ENCODE results near the gene ADGRL3. TPM values are rescaled to one million over a fixed set of nuclear protein-coding genes. Genes with fewer than 3 reads are reported as not detected.
A peak's percentile ranks its signal among the peaks of the same experiment; 100 is the strongest.

The ADGRL3 gene
- total and polyA plus RNA-seq, 4 donors: 0.07 to 1.7 (median 0.82) TPM

GRCh38 chr4:61727286-61727685, 527.2 kb downstream of the ADGRL3 start (continued):
- no peak for TF ChIP-seq MAX (IDR thresholded peaks at IDR 0.05)
- TF ChIP-seq YY1 (IDR thresholded peaks at IDR 0.05): no peak
- TF ChIP-seq, protein P1, sequence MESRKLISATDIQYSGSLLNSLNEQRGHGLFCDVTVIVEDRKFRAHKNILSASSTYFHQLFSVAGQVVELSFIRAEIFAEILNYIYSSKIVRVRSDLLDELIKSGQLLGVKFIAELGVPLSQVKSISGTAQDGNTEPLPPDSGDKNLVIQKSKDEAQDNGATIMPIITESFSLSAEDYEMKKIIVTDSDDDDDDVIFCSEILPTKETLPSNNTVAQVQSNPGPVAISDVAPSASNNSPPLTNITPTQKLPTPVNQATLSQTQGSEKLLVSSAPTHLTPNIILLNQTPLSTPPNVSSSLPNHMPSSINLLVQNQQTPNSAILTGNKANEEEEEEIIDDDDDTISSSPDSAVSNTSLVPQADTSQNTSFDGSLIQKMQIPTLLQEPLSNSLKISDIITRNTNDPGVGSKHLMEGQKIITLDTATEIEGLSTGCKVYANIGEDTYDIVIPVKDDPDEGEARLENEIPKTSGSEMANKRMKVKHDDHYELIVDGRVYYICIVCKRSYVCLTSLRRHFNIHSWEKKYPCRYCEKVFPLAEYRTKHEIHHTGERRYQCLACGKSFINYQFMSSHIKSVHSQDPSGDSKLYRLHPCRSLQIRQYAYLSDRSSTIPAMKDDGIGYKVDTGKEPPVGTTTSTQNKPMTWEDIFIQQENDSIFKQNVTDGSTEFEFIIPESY (IDR thresholded peaks at IDR 0.05): no peak
- no peak for TF ChIP-seq HNF4A (conservative IDR thresholded peaks at IDR 0.05)

DNA sequence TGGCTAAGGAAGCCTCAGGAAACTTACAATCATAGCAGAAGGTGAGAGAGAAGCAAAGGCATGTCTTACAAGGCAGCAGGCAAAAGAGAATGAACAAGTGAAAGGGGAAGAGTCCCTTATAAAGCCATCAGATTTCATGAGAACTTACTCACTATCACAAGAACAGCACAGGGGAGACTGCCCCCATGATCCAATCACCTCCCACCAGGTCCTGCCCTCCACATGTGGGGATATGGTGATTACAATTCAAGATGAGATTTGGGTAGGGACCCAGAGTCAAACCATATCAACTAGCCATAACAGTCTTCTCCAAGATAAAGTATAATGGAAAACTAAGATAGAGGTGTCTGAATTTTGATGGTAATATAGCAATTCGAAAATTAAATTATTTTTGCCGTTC, 534.3 kb downstream of the ADGRL3 start:
- no peak overlapping the region for H3K27ac ChIP-seq (ENCODE audit: low read depth in 1 of 2, low read length in 2 of 2)
- H3K4me3 ChIP-seq (ENCODE audit: low read depth in 1 of 3, low read length in 3 of 3): no peak overlapping the region
- H3K9ac ChIP-seq (ENCODE audit: low read depth in 1 of 2, low read length in 2 of 2): no peak overlapping the region
- peaks cover 0 to 3% (median 0%) of the 10 kb centered on the region in 4 donors for H3K4me1 ChIP-seq (ENCODE audit: control insufficient read depth in 4 of 4, insufficient read depth in 4 of 4, low read length in 3 of 4)
- H3K9me3 ChIP-seq (ENCODE audit: control insufficient read depth in 4 of 4, low read length in 3 of 4): no peaks in the 10 kb centered on the region
- H3K36me3 ChIP-seq (ENCODE audit: control insufficient read depth in 4 of 4, insufficient read depth in 3 of 4, low read depth in 1 of 4, low read length in 3 of 4): no peaks in the 10 kb centered on the region
- DNase-seq (ENCODE audit: low spot score): no peak
- WGBS: 95% methylated on average over 2 of the region's 2 CpGs
- no peaks in the 10 kb centered on the region for H3K27me3 ChIP-seq (ENCODE audit: control insufficient read depth in 4 of 4, insufficient read depth in 4 of 4, low read length in 3 of 4)
- TF ChIP-seq HNF4G (IDR thresholded peaks at IDR 0.05) (no peak), NR2F2 (IDR thresholded peaks at IDR 0.05) (no peak), RXRA (IDR thresholded peaks at IDR 0.05) (no peak), TAF1 (conservative IDR thresholded peaks at IDR 0.05) (no peak), CTCF (IDR thresholded peaks at IDR 0.05; ENCODE audit: low read depth, low read length, missing input control) (no peak)
- TF ChIP-seq, protein P2, sequence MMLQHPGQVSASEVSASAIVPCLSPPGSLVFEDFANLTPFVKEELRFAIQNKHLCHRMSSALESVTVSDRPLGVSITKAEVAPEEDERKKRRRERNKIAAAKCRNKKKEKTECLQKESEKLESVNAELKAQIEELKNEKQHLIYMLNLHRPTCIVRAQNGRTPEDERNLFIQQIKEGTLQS (IDR thresholded peaks at IDR 0.05): no peak

GRCh38 chr4:61739887-61740286, 539.8 kb downstream of the ADGRL3 start:
- Histone ChIP-seq H3K9ac (ENCODE audit: low read depth in 1 of 2, low read length in 2 of 2) (no peak overlapping the region), H3K4me1 (ENCODE audit: control insufficient read depth in 4 of 4, insufficient read depth in 4 of 4, low read length in 3 of 4) (peaks cover 0 to 16% (median 9%) of the 10 kb centered on the region in 4 donors), H3K27me3 (ENCODE audit: control insufficient read depth in 4 of 4, insufficient read depth in 4 of 4, low read length in 3 of 4) (no peaks in the 10 kb centered on the region), H3K9me3 (ENCODE audit: control insufficient read depth in 4 of 4, low read length in 3 of 4) (no peaks in the 10 kb centered on the region), H3K4me3 (ENCODE audit: low read depth in 1 of 3, low read length in 3 of 3) (no peak overlapping the region), H3K36me3 (ENCODE audit: control insufficient read depth in 4 of 4, insufficient read depth in 3 of 4, low read depth in 1 of 4, low read length in 3 of 4) (no peaks in the 10 kb centered on the region), H3K27ac (ENCODE audit: low read depth in 1 of 2, low read length in 2 of 2) (no peak overlapping the region)
- no peak for DNase-seq (ENCODE audit: low spot score)
- TF ChIP-seq GABPA (IDR thresholded peaks at IDR 0.05 in 1 of 2, conservative IDR thresholded peaks at IDR 0.05 in 1 of 2) (no peak), HNF4A (conservative IDR thresholded peaks at IDR 0.05) (peak; percentile 44 to 58)

DNA sequence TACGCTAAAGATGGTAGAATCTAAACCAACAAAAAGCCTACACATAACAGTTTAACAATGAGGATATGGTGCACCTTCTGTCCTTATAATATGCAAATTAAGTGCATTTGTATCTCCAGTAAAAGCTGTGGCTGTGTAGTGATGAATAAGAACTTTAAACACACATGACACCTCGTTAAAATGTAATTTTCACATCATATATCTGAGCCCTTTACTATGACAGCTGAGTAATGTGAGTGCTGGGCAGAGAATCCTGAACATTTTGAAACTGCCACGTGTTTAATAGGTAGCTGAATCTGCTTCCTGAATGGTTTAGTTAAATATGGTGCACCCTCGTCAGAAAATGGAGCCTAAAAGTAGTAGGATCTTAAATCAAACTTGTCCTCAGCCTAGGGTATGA, 540.8 kb downstream of the ADGRL3 start:
- no peaks in the 10 kb centered on the region for H3K27me3 ChIP-seq (ENCODE audit: control insufficient read depth in 4 of 4, insufficient read depth in 4 of 4, low read length in 3 of 4)
- no peak for TF ChIP-seq CTCF (IDR thresholded peaks at IDR 0.05; ENCODE audit: low read depth, low read length, missing input control)
- no peak for TF ChIP-seq TAF1 (conservative IDR thresholded peaks at IDR 0.05)
- no peak for TF ChIP-seq SP1 (IDR thresholded peaks at IDR 0.05)
- TF ChIP-seq RXRA (IDR thresholded peaks at IDR 0.05): no peak
- TF ChIP-seq MAX (IDR thresholded peaks at IDR 0.05): no peak
- no peak for TF ChIP-seq HNF4G (IDR thresholded peaks at IDR 0.05)
- no peak for TF ChIP-seq REST (IDR thresholded peaks at IDR 0.05)
- TF ChIP-seq FOXA2 (IDR thresholded peaks at IDR 0.05): no peak
- no peak for TF ChIP-seq FOXA1 (IDR thresholded peaks at IDR 0.05)
- TF ChIP-seq YY1 (IDR thresholded peaks at IDR 0.05): no peak
- TF ChIP-seq HNF4A (conservative IDR thresholded peaks at IDR 0.05): no peak
- 56% methylated on average over 4 of the region's 4 CpGs for WGBS
- H3K9ac ChIP-seq (ENCODE audit: low read depth in 1 of 2, low read length in 2 of 2): no peak overlapping the region
- H3K4me1 ChIP-seq (ENCODE audit: control insufficient read depth in 4 of 4, insufficient read depth in 4 of 4, low read length in 3 of 4): peaks cover 0 to 16% (median 9%) of the 10 kb centered on the region in 4 donors
- no peak overlapping the region for H3K4me3 ChIP-seq (ENCODE audit: low read depth in 1 of 3, low read length in 3 of 3)
- H3K27ac ChIP-seq (ENCODE audit: low read depth in 1 of 2, low read length in 2 of 2): no peak overlapping the region
- H3K9me3 ChIP-seq (ENCODE audit: control insufficient read depth in 4 of 4, low read length in 3 of 4): no peaks in the 10 kb centered on the region
- no peaks in the 10 kb centered on the region for H3K36me3 ChIP-seq (ENCODE audit: control insufficient read depth in 4 of 4, insufficient read depth in 3 of 4, low read depth in 1 of 4, low read length in 3 of 4)
- no peak for DNase-seq (ENCODE audit: low spot score)

All from liver (tissue), 9 donors.